PFSK-1 (cell line): Measurements from ENCODE around the gene KIAA0040.

Experiments
- FOXP2 ChIP-seq: optimal IDR thresholded peaks from 2 replicates; pipeline ENCODE3; 2011; ENCODE audit warnings: borderline replicate concordance, control low read depth, inconsistent platforms; ENCODE audit not compliant: insufficient read depth; ENCODE audit errors: extremely low read length, extremely low read depth
- POLR2AphosphoS5 ChIP-seq: IDR thresholded peaks from 2 replicates; pipeline ENCODE4 v1.6.1; 2012; ENCODE audit warnings: low read depth, mild to moderate bottlenecking, control low read depth, low read length, moderate library complexity
- SIN3A ChIP-seq: IDR thresholded peaks from 2 replicates; pipeline ENCODE4 v1.6.1; 2012; ENCODE audit warnings: mild to moderate bottlenecking, low read length, moderate library complexity, borderline replicate concordance; ENCODE audit not compliant: insufficient read depth
- TAF1 ChIP-seq: IDR thresholded peaks from 2 replicates; pipeline ENCODE4 v1.6.1; 2012; ENCODE audit warnings: low read length, control low read depth, borderline replicate concordance; ENCODE audit not compliant: insufficient read depth
- TF ChIP-seq, protein P1 (sequence below), 2 experiments: IDR thresholded peaks; 2 replicates each; pipeline versions ENCODE4 v1.6.1 to v1.8.0; 2011 to 2012; ENCODE audit warnings: low read depth in 2 of 2, low read length in 2 of 2, control low read depth in 1 of 2, inconsistent platforms in 1 of 2, mild to moderate bottlenecking in 1 of 2, moderate library complexity in 1 of 2; ENCODE audit not compliant: insufficient read depth in 1 of 2

KIAA0040 gene

DNA sequence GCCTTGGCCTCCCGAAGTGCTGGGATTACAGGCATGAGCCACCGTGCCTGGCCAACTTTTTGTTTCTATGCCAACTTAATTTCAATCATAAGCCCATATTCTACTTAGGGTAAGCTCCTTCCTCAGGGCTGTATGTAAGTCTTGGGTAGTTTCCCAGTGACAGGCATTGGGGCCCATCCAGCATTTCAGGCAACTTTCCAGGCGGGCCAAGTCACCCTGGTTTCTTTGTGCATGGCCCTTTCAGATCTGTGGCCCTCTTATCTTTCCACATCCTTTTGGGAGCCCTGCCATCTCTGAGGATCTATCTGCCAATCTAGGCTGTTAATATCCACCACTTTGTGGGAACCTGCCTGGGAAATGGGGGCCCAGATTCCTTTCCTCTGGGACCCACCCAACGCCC lies 66.2 kb downstream of the KIAA0040 start:
- TF ChIP-seq POLR2AphosphoS5 (no peak), TAF1 (no peak)

DNA sequence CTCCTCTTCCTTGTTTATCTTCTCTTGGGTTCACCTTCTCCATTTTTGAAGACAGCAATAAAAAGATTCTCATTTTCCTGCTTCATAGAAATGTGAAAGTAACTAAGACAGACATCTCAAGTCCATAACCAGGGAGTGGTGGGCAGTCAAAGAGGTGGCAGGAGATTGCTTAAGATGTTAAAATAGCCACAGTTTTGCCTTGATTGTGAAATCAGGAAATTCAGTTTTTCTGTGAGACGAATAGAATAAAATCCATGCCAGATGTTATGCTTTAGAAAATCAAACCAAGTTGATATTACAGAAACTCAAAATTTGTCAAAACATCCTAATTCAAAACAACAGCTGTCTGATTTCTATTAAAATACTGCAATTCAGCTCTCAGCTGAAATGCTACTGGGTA lies 67.7 kb downstream of the KIAA0040 start:
- TF ChIP-seq, protein P1, sequence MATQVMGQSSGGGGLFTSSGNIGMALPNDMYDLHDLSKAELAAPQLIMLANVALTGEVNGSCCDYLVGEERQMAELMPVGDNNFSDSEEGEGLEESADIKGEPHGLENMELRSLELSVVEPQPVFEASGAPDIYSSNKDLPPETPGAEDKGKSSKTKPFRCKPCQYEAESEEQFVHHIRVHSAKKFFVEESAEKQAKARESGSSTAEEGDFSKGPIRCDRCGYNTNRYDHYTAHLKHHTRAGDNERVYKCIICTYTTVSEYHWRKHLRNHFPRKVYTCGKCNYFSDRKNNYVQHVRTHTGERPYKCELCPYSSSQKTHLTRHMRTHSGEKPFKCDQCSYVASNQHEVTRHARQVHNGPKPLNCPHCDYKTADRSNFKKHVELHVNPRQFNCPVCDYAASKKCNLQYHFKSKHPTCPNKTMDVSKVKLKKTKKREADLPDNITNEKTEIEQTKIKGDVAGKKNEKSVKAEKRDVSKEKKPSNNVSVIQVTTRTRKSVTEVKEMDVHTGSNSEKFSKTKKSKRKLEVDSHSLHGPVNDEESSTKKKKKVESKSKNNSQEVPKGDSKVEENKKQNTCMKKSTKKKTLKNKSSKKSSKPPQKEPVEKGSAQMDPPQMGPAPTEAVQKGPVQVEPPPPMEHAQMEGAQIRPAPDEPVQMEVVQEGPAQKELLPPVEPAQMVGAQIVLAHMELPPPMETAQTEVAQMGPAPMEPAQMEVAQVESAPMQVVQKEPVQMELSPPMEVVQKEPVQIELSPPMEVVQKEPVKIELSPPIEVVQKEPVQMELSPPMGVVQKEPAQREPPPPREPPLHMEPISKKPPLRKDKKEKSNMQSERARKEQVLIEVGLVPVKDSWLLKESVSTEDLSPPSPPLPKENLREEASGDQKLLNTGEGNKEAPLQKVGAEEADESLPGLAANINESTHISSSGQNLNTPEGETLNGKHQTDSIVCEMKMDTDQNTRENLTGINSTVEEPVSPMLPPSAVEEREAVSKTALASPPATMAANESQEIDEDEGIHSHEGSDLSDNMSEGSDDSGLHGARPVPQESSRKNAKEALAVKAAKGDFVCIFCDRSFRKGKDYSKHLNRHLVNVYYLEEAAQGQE (IDR thresholded peaks at IDR 0.05; ENCODE audit: insufficient read depth in 1 of 2, low read depth in 2 of 2, low read length in 2 of 2), result no peak
- TF ChIP-seq POLR2AphosphoS5 (no peak), TAF1 (no peak), FOXP2 (no peak), SIN3A (no peak)

DNA sequence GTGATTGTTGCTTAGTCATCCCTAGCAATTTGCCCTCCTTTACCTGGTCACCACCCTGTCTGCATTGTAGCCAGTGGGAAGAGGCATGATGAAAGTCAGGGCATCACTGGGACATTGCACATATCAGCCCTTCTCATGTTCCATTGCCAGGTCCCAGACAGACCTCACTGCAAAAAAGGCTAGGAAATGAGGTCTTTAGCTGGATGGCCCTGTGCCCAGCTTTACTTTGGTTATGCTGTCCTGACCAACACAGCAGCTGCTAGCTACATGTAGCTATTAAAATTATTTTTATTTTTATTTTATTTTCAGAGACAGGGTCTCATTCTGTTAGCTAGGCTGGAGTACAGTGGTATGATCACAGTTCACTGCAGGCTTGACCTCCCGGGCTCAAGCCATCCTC lies 72.1 kb downstream of the KIAA0040 start:
- no peak for TF ChIP-seq POLR2AphosphoS5
- no peak for TF ChIP-seq TAF1
- TF ChIP-seq, protein P1 (IDR thresholded peaks at IDR 0.05; ENCODE audit: insufficient read depth in 1 of 2, low read depth in 2 of 2, low read length in 2 of 2), result no peak
- TF ChIP-seq SIN3A, result no peak
- TF ChIP-seq FOXP2, result no peak

DNA sequence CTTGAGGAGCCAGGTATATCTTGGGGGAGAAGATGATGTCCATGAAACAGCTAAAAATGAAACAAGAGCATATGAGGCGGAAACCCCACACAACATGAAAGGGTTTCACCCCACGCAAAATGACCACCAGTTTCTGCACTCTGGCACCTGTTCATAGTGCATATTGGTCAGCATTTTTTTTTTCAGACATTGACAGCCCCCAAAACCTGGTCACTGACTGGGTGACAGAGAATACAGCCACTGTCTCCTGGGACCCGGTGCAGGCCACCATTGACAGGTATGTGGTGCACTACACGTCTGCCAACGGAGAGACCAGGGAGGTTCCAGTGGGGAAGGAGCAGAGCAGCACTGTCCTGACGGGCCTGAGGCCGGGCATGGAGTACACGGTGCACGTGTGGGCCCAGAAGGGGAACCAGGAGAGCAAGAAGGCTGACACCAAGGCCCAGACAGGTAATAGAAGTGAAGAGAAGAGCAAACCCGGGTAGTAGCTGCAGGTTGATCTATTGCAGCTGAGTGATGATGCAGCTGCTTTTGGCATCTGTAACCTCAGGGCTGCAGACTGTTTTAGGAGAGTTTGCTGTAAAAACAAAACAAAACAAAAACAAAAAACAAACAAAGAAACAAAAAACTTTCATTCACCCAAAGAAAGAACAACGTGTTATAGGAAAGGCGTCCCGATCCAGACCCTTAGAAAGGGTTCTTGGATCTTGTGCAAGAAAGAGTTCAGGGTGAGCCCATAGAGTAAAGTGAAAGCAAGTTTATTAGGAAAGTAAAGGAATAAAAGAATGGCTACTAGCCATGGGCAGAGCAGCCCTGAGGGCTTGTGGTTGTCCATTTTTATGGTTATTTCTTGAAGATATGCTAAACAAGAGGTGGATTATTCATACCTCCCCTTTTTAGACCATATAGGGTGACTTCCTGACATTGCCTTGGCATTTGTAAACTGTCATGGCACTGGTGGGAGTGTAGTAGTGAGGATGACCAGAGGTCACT lies 73.9 kb downstream of the KIAA0040 start:
- TF ChIP-seq FOXP2, result no peak

DNA sequence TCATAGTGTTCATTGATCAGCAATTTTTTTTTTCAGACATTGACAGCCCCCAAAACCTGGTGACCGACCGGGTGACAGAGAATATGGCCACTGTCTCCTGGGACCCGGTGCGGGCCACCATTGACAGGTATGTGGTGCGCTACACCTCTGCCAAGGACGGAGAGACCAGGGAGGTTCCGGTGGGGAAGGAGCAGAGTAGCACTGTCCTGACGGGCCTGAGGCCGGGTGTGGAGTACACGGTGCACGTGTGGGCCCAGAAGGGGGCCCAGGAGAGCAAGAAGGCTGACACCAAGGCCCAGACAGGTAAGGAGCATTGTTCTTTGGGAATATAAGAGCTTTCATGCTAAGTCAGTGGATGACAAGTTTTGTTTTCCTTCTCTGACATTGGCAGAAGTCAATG lies 75.7 kb downstream of the KIAA0040 start:
- TF ChIP-seq, protein P1 (IDR thresholded peaks at IDR 0.05; ENCODE audit: insufficient read depth in 1 of 2, low read depth in 2 of 2, low read length in 2 of 2), result no peak
- no peak for TF ChIP-seq FOXP2
- no peak for TF ChIP-seq TAF1
- no peak for TF ChIP-seq SIN3A
- TF ChIP-seq POLR2AphosphoS5, result no peak

DNA sequence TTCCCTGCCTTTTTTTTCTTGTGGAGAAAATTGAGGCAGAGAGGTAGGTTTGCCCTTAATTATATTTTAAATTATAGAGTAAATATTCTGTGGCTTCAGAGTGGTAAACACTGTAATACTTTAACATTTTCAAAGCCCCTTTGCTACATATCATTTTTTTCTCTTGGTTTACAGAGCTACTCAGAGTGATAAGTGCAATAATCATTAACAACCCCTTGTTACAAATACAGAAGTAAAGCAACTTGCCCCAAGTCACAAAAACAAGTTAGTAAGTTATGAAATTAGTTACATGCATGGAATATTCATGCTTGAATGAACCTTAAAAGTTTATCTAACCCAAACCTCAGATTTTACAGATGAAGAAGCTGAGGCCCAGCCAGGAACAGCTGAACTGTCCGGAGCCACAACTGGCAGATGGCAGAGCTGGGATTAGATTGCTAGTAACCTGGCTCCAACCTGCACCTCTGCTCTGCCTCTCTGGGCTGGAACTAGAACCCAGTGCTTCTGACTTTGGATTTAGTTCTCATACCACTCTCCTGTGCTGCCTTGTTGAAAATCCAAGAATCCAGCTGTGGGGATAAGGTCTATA lies 76.3 kb downstream of the KIAA0040 start:
- TF ChIP-seq, protein P1 (IDR thresholded peaks at IDR 0.05; ENCODE audit: insufficient read depth in 1 of 2, low read depth in 2 of 2, low read length in 2 of 2), result no peak
- TF ChIP-seq POLR2AphosphoS5 (no peak), TAF1 (no peak), FOXP2 (no peak), SIN3A (no peak)
